ENCODE data around the gene EFNB2. TPM values are rescaled to one million over a fixed set of nuclear protein-coding genes. Genes with fewer than 3 reads are reported as not detected.

The EFNB2 gene
- total and polyA plus RNA-seq, 7 donors: 5.8 to 10.8 (median 8.8) TPM

GRCh38 chr13:106522898-106523525, 12.4 kb downstream of the EFNB2 start:
- DNase-seq (no peak), ATAC-seq (no peak)
- WGBS, 3 donors: 78 to 80% (median 79%) methylated on average over 7 of the region's 7 CpGs
- intact Hi-C loops (cut with DNase I): loop anchor here in 1 of 2 donors (2.0 kb wide), 1 partner anchor 26 kb away; no protein-coding TSS in a partner anchor
- no peak overlapping the region for H3K27ac ChIP-seq
- peaks cover 14% of the 10 kb centered on the region for H3K4me1 ChIP-seq
- no peaks in the 10 kb centered on the region for H3K36me3 ChIP-seq (ENCODE audit: insufficient read depth in 1 of 2, low read depth in 1 of 2)
- no peak overlapping the region for H3K4me3 ChIP-seq
- no peak for TF ChIP-seq CTCF (IDR thresholded peaks at IDR 0.05)
- no peaks in the 10 kb centered on the region for H3K27me3 ChIP-seq (ENCODE audit: insufficient read depth in 3 of 3, low read length in 2 of 3)
- no peaks in the 10 kb centered on the region for H3K9me3 ChIP-seq

- H3K4me3 ChIP-seq: no peak overlapping the region
Measured at GRCh38 chr13:106522112-106522705, 13.3 kb downstream of the EFNB2 start.

GRCh38 chr13:106521095-106521799, 14.2 kb downstream of the EFNB2 start:
- intact Hi-C loops (cut with DNase I): no loop called here
- no peak for DNase-seq
- Histone ChIP-seq H3K27ac (no peak overlapping the region), H3K4me3 (no peak overlapping the region), H3K4me1 (peaks cover 14% of the 10 kb centered on the region), H3K27me3 (ENCODE audit: insufficient read depth in 3 of 3, low read length in 2 of 3) (no peaks in the 10 kb centered on the region), H3K9me3 (no peaks in the 10 kb centered on the region), H3K36me3 (ENCODE audit: insufficient read depth in 1 of 2, low read depth in 1 of 2) (no peaks in the 10 kb centered on the region)
- WGBS, 3 donors: 55 to 65% (median 60%) methylated on average over 5 of the region's 5 CpGs
- peak in 1 of 4 donors; percentile 56 for ATAC-seq
- no peak for TF ChIP-seq CTCF (IDR thresholded peaks at IDR 0.05)

More at GRCh38 chr13:106522112-106522705, 13.3 kb downstream of the EFNB2 start:
- TF ChIP-seq CTCF (IDR thresholded peaks at IDR 0.05): no peak
- H3K36me3 ChIP-seq (ENCODE audit: insufficient read depth in 1 of 2, low read depth in 1 of 2): no peaks in the 10 kb centered on the region
- no peak for ATAC-seq
- 74 to 86% (median 85%) methylated on average over 5 of the region's 5 CpGs for WGBS, 3 donors
- H3K9me3 ChIP-seq: no peaks in the 10 kb centered on the region
- intact Hi-C loops (cut with DNase I): loop anchor here in 1 of 2 donors (2.0 kb wide), 1 partner anchor 25 kb away; no protein-coding TSS in a partner anchor
- no peak overlapping the region for H3K27ac ChIP-seq
- peaks cover 14% of the 10 kb centered on the region for H3K4me1 ChIP-seq
- DNase-seq: no peak
- H3K27me3 ChIP-seq (ENCODE audit: insufficient read depth in 3 of 3, low read length in 2 of 3): no peaks in the 10 kb centered on the region

- Histone ChIP-seq H3K4me3 (no peak overlapping the region), H3K4me1 (peaks cover 14% of the 10 kb centered on the region), H3K9me3 (no peaks in the 10 kb centered on the region), H3K36me3 (ENCODE audit: insufficient read depth in 1 of 2, low read depth in 1 of 2) (no peaks in the 10 kb centered on the region), H3K27ac (no peak overlapping the region), H3K27me3 (ENCODE audit: insufficient read depth in 3 of 3, low read length in 2 of 3) (no peaks in the 10 kb centered on the region)
- 61 to 71% (median 70%) methylated on average over 12 of the region's 12 CpGs for WGBS, 3 donors
- ATAC-seq: no peak
- TF ChIP-seq CTCF (IDR thresholded peaks at IDR 0.05): peak; percentile 35
- DNase-seq: no peak
- intact Hi-C loops (cut with DNase I): no loop called here
Measured at GRCh38 chr13:106520251-106521054, 15.0 kb downstream of the EFNB2 start.

Measured in psoas muscle (tissue), 8 donors.